SU-DHL-6 (cell line): Measurements from ENCODE around the gene PHF20.

Experiments used
- H2AFZ ChIP-seq: fragments of 200-600 bp; sonication (generic); 2 replicates; pipeline ENCODE4 v1.6.1; 2014; ENCODE audit warnings: low read depth, mild to moderate bottlenecking, moderate library complexity, mixed read lengths, antibody characterized with exemption, low read length; ENCODE audit not compliant: severe bottlenecking
- H3F3A ChIP-seq: fragments of 200-600 bp; shearing (Covaris generic); 2 replicates; pipeline ENCODE4 v1.6.0; 2016; ENCODE audit warnings: antibody characterized with exemption, mild to moderate bottlenecking; ENCODE audit not compliant: insufficient read depth
- H3K27ac ChIP-seq: fragments of 200-600 bp; sonication (generic); 2 replicates; pipeline ENCODE4 v1.5.1; 2016; ENCODE audit warnings: low read depth, mild to moderate bottlenecking, low read length, moderate library complexity, mixed read lengths
- H3K27me3 ChIP-seq: fragments of 200-600 bp; sonication (generic), shearing (Covaris generic); 2 replicates; pipeline ENCODE4 v1.6.0; 2014; ENCODE audit warnings: mild to moderate bottlenecking, low read length
- H3K36me3 ChIP-seq: fragments of 200-600 bp; sonication (generic); 2 replicates; pipeline ENCODE4 v1.6.1; 2014; ENCODE audit warnings: mild to moderate bottlenecking, low read length, mixed read lengths
- H3K4me2 ChIP-seq: fragments of 300-600, 200-600 bp; shearing (Covaris generic), sonication (generic); 2 replicates; pipeline ENCODE4 v1.6.0; 2014; ENCODE audit warnings: low read length, low read depth, mild to moderate bottlenecking; ENCODE audit not compliant: poor library complexity, severe bottlenecking
- H3K4me3 ChIP-seq: fragments of 200-600 bp; sonication (generic); 2 replicates; pipeline ENCODE4 v1.5.1; 2014; ENCODE audit warnings: antibody characterized with exemption, low read length, mild to moderate bottlenecking, mixed read lengths; ENCODE audit not compliant: insufficient read depth, poor library complexity, severe bottlenecking
- H3K79me2 ChIP-seq: fragments of 200-600 bp; sonication (generic); 2 replicates; pipeline ENCODE4 v1.6.1; 2014; ENCODE audit warnings: mild to moderate bottlenecking, low read length, moderate library complexity; ENCODE audit not compliant: insufficient read depth
- H3K9ac ChIP-seq: fragments of 200-600 bp; sonication (generic); 2 replicates; pipeline ENCODE4 v1.7.0; 2014; ENCODE audit warnings: mild to moderate bottlenecking, low read length
- H3K9me2 ChIP-seq: fragments of 200-600 bp; sonication (generic); replicated peaks from 2 replicates; pipeline ENCODE4 v1.6.1; 2014; ENCODE audit warnings: low read length; ENCODE audit not compliant: insufficient read depth
- H3K9me3 ChIP-seq: fragments of 200-600 bp; sonication (generic); 2 replicates; pipeline ENCODE4 v1.6.1; 2014; ENCODE audit warnings: low read length, mixed read lengths; ENCODE audit not compliant: insufficient read depth
- H4K20me1 ChIP-seq: fragments of 200-600 bp; sonication (generic); 2 replicates; pipeline ENCODE4 v1.6.1; 2014; ENCODE audit warnings: low read depth, mild to moderate bottlenecking, antibody characterized with exemption, low read length, moderate library complexity, mixed read lengths
- CTCF ChIP-seq: fragments of 200-600 bp; sonication (generic); IDR thresholded peaks from one replicate; pipeline ENCODE4 v1.5.1; 2017; ENCODE audit warnings: antibody characterized with exemption, mild to moderate bottlenecking, low read length, moderate library complexity; ENCODE audit not compliant: insufficient read depth, poor library complexity, severe bottlenecking
- EZH2phosphoT487 ChIP-seq: fragments of 200-600 bp; sonication (generic), shearing (Covaris generic); conservative IDR thresholded peaks from 2 replicates; pipeline ENCODE4 v1.6.1; 2018; ENCODE audit warnings: mild to moderate bottlenecking, antibody characterized with exemption, low read length, moderate library complexity, mixed read lengths

The PHF20 gene

DNA sequence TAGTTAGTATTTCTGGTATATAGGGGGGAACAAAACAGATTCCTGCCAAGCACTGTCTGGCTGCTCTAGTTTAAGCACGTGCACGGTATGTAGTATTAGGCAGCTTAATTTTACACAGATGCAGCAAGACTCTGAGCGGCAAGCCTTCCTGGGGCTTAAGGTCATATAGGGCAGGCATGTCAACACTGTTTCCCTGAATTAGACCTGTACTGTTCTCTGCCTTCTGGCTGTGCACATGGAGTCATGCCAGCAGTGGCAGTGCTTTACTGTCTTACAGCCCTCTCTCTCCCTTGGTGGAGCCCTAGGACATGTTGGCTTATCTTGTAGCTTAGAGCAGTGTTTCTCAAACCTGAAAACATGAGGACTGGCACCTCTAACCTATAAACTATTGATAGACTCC lies 56.6 kb downstream of the PHF20 start:
- H3K36me3 ChIP-seq = no peaks in the 10 kb centered on the region; the same call in 1 of the 2 replicates
- TF ChIP-seq EZH2phosphoT487 = no peak
- TF ChIP-seq CTCF = no peak
- H3K27ac ChIP-seq = no peak overlapping the region
- H3F3A ChIP-seq = no peaks in the 10 kb centered on the region
- no peaks in the 10 kb centered on the region for H3K9me2 ChIP-seq
- H4K20me1 ChIP-seq = no peaks in the 10 kb centered on the region
- no peak overlapping the region for H3K4me3 ChIP-seq
- H3K9me3 ChIP-seq = no peaks in the 10 kb centered on the region
- peaks cover 21% of the 10 kb centered on the region; the same call in 1 of the 2 replicates for H3K79me2 ChIP-seq
- no peak overlapping the region for H3K4me2 ChIP-seq
- H2AFZ ChIP-seq = no peak overlapping the region
- no peak overlapping the region for H3K9ac ChIP-seq
- no peaks in the 10 kb centered on the region for H3K27me3 ChIP-seq

DNA sequence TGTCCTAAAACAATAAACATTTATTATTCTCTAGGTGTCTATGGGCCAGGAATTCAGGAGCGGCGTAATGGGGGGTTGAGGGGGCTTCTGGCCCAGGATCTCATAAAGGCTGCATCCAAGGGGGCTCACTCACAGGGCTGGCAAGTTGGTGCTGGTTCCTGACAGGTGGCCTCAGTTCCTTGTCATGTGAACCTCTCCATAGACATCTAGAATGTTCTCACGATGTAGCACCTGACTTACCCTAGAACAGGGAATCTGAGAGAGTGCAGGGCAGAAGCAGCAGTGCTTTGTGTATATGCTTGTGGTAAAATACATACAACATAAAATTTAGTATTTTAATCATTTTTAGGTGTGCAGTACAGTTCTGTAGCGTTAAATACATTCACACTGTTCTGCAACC lies 57.1 kb downstream of the PHF20 start:
- no peaks in the 10 kb centered on the region for H3K9me2 ChIP-seq
- no peaks in the 10 kb centered on the region for H3K27me3 ChIP-seq
- no peaks in the 10 kb centered on the region for H4K20me1 ChIP-seq
- H3K27ac ChIP-seq = no peak overlapping the region
- peaks cover 23% of the 10 kb centered on the region; the same call in 1 of the 2 replicates for H3K79me2 ChIP-seq
- H3K4me2 ChIP-seq = no peak overlapping the region
- H3K36me3 ChIP-seq = no peaks in the 10 kb centered on the region; the same call in 1 of the 2 replicates
- H3K9me3 ChIP-seq = no peaks in the 10 kb centered on the region
- H3K4me3 ChIP-seq = no peak overlapping the region
- TF ChIP-seq CTCF (no peak), EZH2phosphoT487 (no peak)
- H2AFZ ChIP-seq = no peak overlapping the region
- no peaks in the 10 kb centered on the region for H3F3A ChIP-seq
- no peak overlapping the region for H3K9ac ChIP-seq

DNA sequence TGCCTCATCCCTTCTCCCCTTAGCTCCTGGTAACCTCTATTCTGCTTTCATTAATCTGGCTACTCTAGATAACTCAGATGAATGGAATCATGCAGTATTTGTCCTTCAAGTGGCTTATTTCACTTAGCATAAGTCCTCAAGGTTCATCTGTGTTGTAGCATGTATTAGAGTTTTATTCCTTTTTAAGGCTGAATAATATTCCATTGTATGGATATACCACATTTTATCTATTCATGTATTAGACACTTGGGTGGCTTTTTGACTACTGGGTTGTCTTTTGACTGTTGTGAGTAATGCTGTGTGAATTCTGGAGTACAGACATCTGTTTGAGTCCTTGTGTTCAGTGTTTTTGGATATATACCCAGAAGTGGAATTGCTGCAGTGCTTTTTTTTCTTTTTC lies 58.4 kb downstream of the PHF20 start:
- Histone ChIP-seq H3K27me3 (no peaks in the 10 kb centered on the region), H2AFZ (no peak overlapping the region), H3K4me3 (no peak overlapping the region), H3K9me2 (no peaks in the 10 kb centered on the region), H3K4me2 (no peak overlapping the region), H4K20me1 (no peaks in the 10 kb centered on the region), H3K36me3 (no peaks in the 10 kb centered on the region), H3F3A (no peaks in the 10 kb centered on the region), H3K9ac (no peak overlapping the region), H3K79me2 (peaks cover 28% of the 10 kb centered on the region; the same call in 1 of the 2 replicates), H3K27ac (no peak overlapping the region), H3K9me3 (no peaks in the 10 kb centered on the region)
- TF ChIP-seq EZH2phosphoT487 = no peak
- TF ChIP-seq CTCF = no peak
